Body of pancreas (tissue), 4 donors: ENCODE data around the gene SMARCA4. TPM values are rescaled to one million over a fixed set of nuclear protein-coding genes. Genes with fewer than 3 reads are reported as not detected.

ENCODE experiments used
- ATAC-seq: fragments of 150-250 bp; one replicate; pipeline ENCODE4 v1.9.1; 2016
- DNase-seq, 4 donors: peaks; one replicate each; pipeline ENCODE4 v3.0.0-alpha.2; 2019
- H3K27ac ChIP-seq, 4 donors: fragments of 200-600 bp; sonication (generic); 1 replicate in 3 of 4; 2 replicates in 1 of 4; pipeline versions ENCODE4 v1.5.1 to v1.6.1; 2016 to 2019; ENCODE audit warnings: mild to moderate bottlenecking in 1 of 4, mixed read lengths in 1 of 4, moderate library complexity in 1 of 4
- H3K27me3 ChIP-seq, 2 donors: fragments of 200-600 bp; sonication (generic); one replicate each; pipeline ENCODE4 v1.6.0; 2016; ENCODE audit warnings: mild to moderate bottlenecking in 1 of 2
- H3K36me3 ChIP-seq, 2 donors: fragments of 200-600 bp; sonication (generic); replicated peaks in 1 of 2; 2 replicates each; pipeline ENCODE4 v1.5.1; 2016; ENCODE audit warnings: low read depth in 2 of 2; ENCODE audit not compliant: insufficient read depth in 1 of 2
- H3K4me1 ChIP-seq: fragments of 200-600 bp; sonication (generic); one replicate; pipeline ENCODE4 v1.6.0; 2016
- H3K4me3 ChIP-seq, 2 donors: fragments of 200-600 bp; sonication (generic); 1 replicate in 1 of 2; 2 replicates in 1 of 2; pipeline ENCODE4 v1.5.1; 2016 to 2019
- H3K9me3 ChIP-seq, 3 donors: fragments of 200-600 bp; sonication (generic); 1 replicate in 2 of 3; 2 replicates in 1 of 3; pipeline ENCODE4 v1.5.1; 2016
- POLR2A ChIP-seq, 3 donors: fragments of 450-650 bp; IDR thresholded peaks; one replicate each; pipeline ENCODE4 v1.6.1; 2016; ENCODE audit warnings: antibody characterized with exemption in 3 of 3, mild to moderate bottlenecking in 2 of 3
- WGBS, 2 donors: methylation state at CpG; one replicate each; pipeline ENCODE4 v1.1.5; 2017; 5-methylcytosine and 5-hydroxymethylcytosine counted together
- intact Hi-C: fragments of 100-400 bp; cut with DNase I; formaldehyde crosslinking; loops from one replicate; pipeline ENCODE4 v1.15.1; 2023
- total RNA-seq, 2 donors: library from RNA; depleted of rRNA; stranded (reverse); fragments of >200 nt; gene quantifications; one replicate each; pipeline ENCODE4 v1.1.0, GENCODE V29; 2016
- TF ChIP-seq, protein P1 (sequence below), 7 experiments: fragments of 450-650 bp in 4 of 7; fragments of 200-600 bp in 3 of 7; sonication (generic) in 3 of 7; IDR thresholded peaks; one replicate each; pipeline ENCODE4 v1.5.1; 2016 to 2019; ENCODE audit warnings: antibody characterized with exemption in 7 of 7

SMARCA4 gene
- total RNA-seq, 2 donors from 2014 or later = 56.3 to 120 TPM

GRCh38 chr19:11028146-11028545 lies 67.3 kb downstream of the SMARCA4 start:
- ATAC-seq (no peak), DNase-seq (no peak)
- no peaks in the 10 kb centered on the region for H3K9me3 ChIP-seq
- H3K4me3 ChIP-seq = no peak overlapping the region
- no peak overlapping the region for H3K27ac ChIP-seq
- H3K4me1 ChIP-seq = no peaks in the 10 kb centered on the region
- intact Hi-C loops = no loop called here
- no peak for TF ChIP-seq POLR2A (IDR thresholded peaks at IDR 0.05)
- TF ChIP-seq, protein P1, sequence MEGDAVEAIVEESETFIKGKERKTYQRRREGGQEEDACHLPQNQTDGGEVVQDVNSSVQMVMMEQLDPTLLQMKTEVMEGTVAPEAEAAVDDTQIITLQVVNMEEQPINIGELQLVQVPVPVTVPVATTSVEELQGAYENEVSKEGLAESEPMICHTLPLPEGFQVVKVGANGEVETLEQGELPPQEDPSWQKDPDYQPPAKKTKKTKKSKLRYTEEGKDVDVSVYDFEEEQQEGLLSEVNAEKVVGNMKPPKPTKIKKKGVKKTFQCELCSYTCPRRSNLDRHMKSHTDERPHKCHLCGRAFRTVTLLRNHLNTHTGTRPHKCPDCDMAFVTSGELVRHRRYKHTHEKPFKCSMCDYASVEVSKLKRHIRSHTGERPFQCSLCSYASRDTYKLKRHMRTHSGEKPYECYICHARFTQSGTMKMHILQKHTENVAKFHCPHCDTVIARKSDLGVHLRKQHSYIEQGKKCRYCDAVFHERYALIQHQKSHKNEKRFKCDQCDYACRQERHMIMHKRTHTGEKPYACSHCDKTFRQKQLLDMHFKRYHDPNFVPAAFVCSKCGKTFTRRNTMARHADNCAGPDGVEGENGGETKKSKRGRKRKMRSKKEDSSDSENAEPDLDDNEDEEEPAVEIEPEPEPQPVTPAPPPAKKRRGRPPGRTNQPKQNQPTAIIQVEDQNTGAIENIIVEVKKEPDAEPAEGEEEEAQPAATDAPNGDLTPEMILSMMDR (IDR thresholded peaks at IDR 0.05) = no peak
- H3K27me3 ChIP-seq = no peaks in the 10 kb centered on the region
- peaks cover 10 to 38% of the 10 kb centered on the region in 2 donors for H3K36me3 ChIP-seq
- 96 to 98% methylated on average over 3 to 4 of the region's 4 CpGs for WGBS, 2 donors

DNA sequence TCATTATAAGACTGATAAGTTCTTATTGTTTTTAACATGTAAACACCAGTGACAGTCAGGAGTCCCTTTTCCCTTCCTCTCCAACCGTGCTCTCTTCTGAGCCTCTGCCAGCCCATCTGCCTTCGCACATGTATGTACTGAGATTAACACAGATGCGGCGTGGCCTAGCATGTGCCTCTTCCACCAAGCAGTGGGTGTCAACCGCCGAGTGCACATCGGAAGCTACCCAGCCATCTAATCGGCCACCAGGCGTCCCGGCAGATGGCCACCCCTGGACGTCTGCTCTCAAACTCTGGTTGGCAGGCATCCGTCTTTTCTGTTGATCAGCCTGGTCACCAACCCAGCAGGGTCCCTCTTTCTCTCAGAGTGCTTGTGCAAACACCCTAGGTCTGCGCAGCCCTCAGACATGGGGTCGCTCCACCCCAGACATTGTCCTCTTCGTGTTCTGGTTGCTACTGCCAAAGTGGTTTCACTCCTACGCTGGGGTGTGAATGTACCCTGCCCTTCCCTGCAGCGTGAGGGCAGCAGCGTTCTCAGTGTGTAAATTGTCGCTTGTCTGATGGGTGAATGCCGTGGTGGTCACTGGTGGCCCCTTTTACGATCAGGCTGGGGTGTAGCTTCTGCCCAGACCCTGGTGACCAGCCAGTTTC lies 70.7 kb downstream of the SMARCA4 start:
- no peaks in the 10 kb centered on the region for H3K4me1 ChIP-seq
- no peak overlapping the region for H3K27ac ChIP-seq
- WGBS, 2 donors = 91% methylated on average over 21 of the region's 21 CpGs
- intact Hi-C loops = loop anchor here (10.0 kb wide), 1 partner anchor 173 kb away; no protein-coding TSS in a partner anchor
- no peak overlapping the region for H3K4me3 ChIP-seq
- H3K27me3 ChIP-seq = no peaks in the 10 kb centered on the region
- DNase-seq (no peak), ATAC-seq (no peak)
- TF ChIP-seq POLR2A (IDR thresholded peaks at IDR 0.05) = no peak
- TF ChIP-seq, protein P1 (IDR thresholded peaks at IDR 0.05) = no peak
- H3K9me3 ChIP-seq = no peaks in the 10 kb centered on the region
- peaks cover 14 to 43% of the 10 kb centered on the region in 2 donors for H3K36me3 ChIP-seq

GRCh38 chr19:11033251-11033650 lies 72.4 kb downstream of the SMARCA4 start:
- H3K4me3 ChIP-seq = no peak overlapping the region
- no peaks in the 10 kb centered on the region for H3K4me1 ChIP-seq
- no peak for ATAC-seq
- 91 to 95% methylated on average over 10 to 21 of the region's 22 CpGs for WGBS, 2 donors
- no peak for DNase-seq
- H3K36me3 ChIP-seq = peaks cover 9 to 37% of the 10 kb centered on the region in 2 donors
- no peaks in the 10 kb centered on the region for H3K9me3 ChIP-seq
- intact Hi-C loops = loop anchor here (10.0 kb wide), 1 partner anchor 172 kb away; no protein-coding TSS in a partner anchor
- TF ChIP-seq POLR2A (IDR thresholded peaks at IDR 0.05) = no peak
- TF ChIP-seq, protein P1 (IDR thresholded peaks at IDR 0.05) = no peak
- no peaks in the 10 kb centered on the region for H3K27me3 ChIP-seq
- H3K27ac ChIP-seq = no peak overlapping the region

DNA sequence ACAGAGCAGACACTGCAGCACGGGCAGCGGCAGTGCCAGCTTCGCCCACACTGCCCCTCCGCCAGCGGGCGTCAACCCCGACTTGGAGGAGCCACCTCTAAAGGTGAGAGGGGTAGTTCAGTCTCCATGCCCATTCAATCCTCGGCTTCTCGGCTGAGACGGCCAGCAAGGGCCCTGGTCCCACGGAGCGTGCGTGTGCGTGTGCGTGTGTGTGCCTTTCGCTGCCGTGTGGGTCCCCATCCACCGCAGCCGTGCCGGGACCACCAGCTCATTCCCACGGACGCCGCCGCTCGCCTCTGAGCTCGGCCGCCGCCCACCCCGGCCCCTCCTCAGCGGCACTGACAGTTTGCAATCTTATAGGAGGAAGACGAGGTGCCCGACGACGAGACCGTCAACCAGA lies 72.9 kb downstream of the SMARCA4 start:
- H3K9me3 ChIP-seq = no peaks in the 10 kb centered on the region
- H3K4me3 ChIP-seq = no peak overlapping the region
- H3K4me1 ChIP-seq = no peaks in the 10 kb centered on the region
- intact Hi-C loops = loop anchor here (10.0 kb wide), 1 partner anchor 171 kb away; no protein-coding TSS in a partner anchor
- ATAC-seq = no peak
- TF ChIP-seq, protein P1 (IDR thresholded peaks at IDR 0.05) = no peak
- no peak for TF ChIP-seq POLR2A (IDR thresholded peaks at IDR 0.05)
- peaks cover 6 to 35% of the 10 kb centered on the region in 2 donors for H3K36me3 ChIP-seq
- 91 to 92% methylated on average over 9 to 35 of the region's 35 CpGs for WGBS, 2 donors
- H3K27ac ChIP-seq = no peak overlapping the region
- DNase-seq = no peak
- H3K27me3 ChIP-seq = no peaks in the 10 kb centered on the region
